ENCODE data around the gene CXCL12. TPM values are rescaled to one million over a fixed set of nuclear protein-coding genes. Genes with fewer than 3 reads are reported as not detected.

Gene CXCL12
- total RNA-seq, 4 donors from 2014 or later, result 6.7 to 65.2 (median 13.9) TPM

GRCh38 chr10:44366941-44367630 lies 17.8 kb downstream of the CXCL12 start:
- no peaks in the 10 kb centered on the region for H3K9me3 ChIP-seq
- no peaks in the 10 kb centered on the region for H3K4me1 ChIP-seq
- no peaks in the 10 kb centered on the region for H3K27me3 ChIP-seq
- no peak overlapping the region for H3K4me3 ChIP-seq
- DNase-seq, result no peak
- H3K36me3 ChIP-seq, result no peaks in the 10 kb centered on the region
- no peak overlapping the region for H3K27ac ChIP-seq
- no peak for TF ChIP-seq CTCF (IDR thresholded peaks at IDR 0.05)
- TF ChIP-seq POLR2A (IDR thresholded peaks at IDR 0.05), result no peak

GRCh38 chr10:44364566-44364965 lies 20.3 kb downstream of the CXCL12 start:
- no peak for DNase-seq
- Histone ChIP-seq H3K9me3 (no peaks in the 10 kb centered on the region), H3K36me3 (no peaks in the 10 kb centered on the region), H3K27ac (no peak overlapping the region), H3K27me3 (no peaks in the 10 kb centered on the region), H3K4me1 (no peaks in the 10 kb centered on the region), H3K4me3 (no peak overlapping the region)
- TF ChIP-seq CTCF (IDR thresholded peaks at IDR 0.05), result no peak
- no peak for TF ChIP-seq POLR2A (IDR thresholded peaks at IDR 0.05)

- H3K27ac ChIP-seq, result no peak overlapping the region
- no peaks in the 10 kb centered on the region for H3K36me3 ChIP-seq
- H3K4me1 ChIP-seq, result no peaks in the 10 kb centered on the region
- H3K27me3 ChIP-seq, result no peaks in the 10 kb centered on the region
- DNase-seq, result no peak
- H3K9me3 ChIP-seq, result no peaks in the 10 kb centered on the region
- no peak overlapping the region for H3K4me3 ChIP-seq
- TF ChIP-seq CTCF (IDR thresholded peaks at IDR 0.05), result no peak
- TF ChIP-seq POLR2A (IDR thresholded peaks at IDR 0.05), result no peak
Measured at GRCh38 chr10:44363716-44364115, 21.2 kb downstream of the CXCL12 start.

GRCh38 chr10:44362866-44363711 lies 21.8 kb downstream of the CXCL12 start:
- Histone ChIP-seq H3K27ac (no peak overlapping the region), H3K4me3 (no peak overlapping the region)

GRCh38 chr10:44361109-44361508 lies 23.8 kb downstream of the CXCL12 start:
- no peak overlapping the region for H3K4me3 ChIP-seq
- H3K9me3 ChIP-seq, result no peaks in the 10 kb centered on the region
- no peak overlapping the region for H3K27ac ChIP-seq
- no peak for TF ChIP-seq POLR2A (IDR thresholded peaks at IDR 0.05)
- TF ChIP-seq CTCF (IDR thresholded peaks at IDR 0.05), result no peak
- no peaks in the 10 kb centered on the region for H3K4me1 ChIP-seq
- no peaks in the 10 kb centered on the region for H3K27me3 ChIP-seq
- no peak for DNase-seq
- H3K36me3 ChIP-seq, result no peaks in the 10 kb centered on the region

More at GRCh38 chr10:44362866-44363711, 21.8 kb downstream of the CXCL12 start:
- Histone ChIP-seq H3K4me1 (no peaks in the 10 kb centered on the region), H3K9me3 (no peaks in the 10 kb centered on the region), H3K27me3 (no peaks in the 10 kb centered on the region), H3K36me3 (no peaks in the 10 kb centered on the region)
- no peak for TF ChIP-seq POLR2A (IDR thresholded peaks at IDR 0.05)
- TF ChIP-seq CTCF (IDR thresholded peaks at IDR 0.05), result no peak
- DNase-seq, result no peak
